ENCODE data around the gene EZH1.

GRCh38 chr17:42759982-42760651, 15.3 kb upstream of the EZH1 start:
- TF ChIP-seq EP300 (IDR thresholded peaks at IDR 0.05) = no peak
- TF ChIP-seq, protein P1, sequence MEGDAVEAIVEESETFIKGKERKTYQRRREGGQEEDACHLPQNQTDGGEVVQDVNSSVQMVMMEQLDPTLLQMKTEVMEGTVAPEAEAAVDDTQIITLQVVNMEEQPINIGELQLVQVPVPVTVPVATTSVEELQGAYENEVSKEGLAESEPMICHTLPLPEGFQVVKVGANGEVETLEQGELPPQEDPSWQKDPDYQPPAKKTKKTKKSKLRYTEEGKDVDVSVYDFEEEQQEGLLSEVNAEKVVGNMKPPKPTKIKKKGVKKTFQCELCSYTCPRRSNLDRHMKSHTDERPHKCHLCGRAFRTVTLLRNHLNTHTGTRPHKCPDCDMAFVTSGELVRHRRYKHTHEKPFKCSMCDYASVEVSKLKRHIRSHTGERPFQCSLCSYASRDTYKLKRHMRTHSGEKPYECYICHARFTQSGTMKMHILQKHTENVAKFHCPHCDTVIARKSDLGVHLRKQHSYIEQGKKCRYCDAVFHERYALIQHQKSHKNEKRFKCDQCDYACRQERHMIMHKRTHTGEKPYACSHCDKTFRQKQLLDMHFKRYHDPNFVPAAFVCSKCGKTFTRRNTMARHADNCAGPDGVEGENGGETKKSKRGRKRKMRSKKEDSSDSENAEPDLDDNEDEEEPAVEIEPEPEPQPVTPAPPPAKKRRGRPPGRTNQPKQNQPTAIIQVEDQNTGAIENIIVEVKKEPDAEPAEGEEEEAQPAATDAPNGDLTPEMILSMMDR (IDR thresholded peaks at IDR 0.05) = no peak
